ENCODE data around the gene RNF13.
"Not testable (repeated sequence)": the region's sequence is repeated elsewhere in the genome, so short reads cannot be mapped to it uniquely, and the experiment has no call there.

The RNF13 gene

DNA sequence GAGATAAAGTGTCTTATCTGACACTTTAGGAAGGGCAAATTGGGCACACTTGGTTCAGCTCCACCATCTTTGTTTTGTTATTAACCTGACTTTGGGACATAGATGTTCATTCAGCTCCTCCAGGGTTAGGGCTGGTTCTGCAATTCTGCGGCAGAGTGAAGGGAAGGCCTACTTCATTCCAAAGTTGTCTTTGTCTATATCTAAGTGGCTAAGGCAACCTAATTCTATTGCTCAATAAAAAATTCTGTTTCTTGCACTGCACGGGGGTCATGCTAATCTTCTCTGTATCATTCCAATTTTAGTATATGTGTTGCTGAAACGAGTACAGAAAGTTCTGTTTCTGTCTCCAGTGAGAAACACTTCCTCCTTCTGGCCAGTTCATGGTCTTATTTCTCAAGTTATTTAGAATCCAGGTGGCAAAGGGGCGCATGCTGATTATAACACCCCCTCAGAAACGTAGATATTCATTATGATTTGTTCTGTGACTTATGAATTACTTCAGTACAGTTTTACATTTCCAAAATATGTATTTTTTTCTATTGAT lies 104.2 kb downstream of the RNF13 start:
- DNase-seq (ENCODE audit: insufficient read length, low spot score) (no peak), FAIRE-seq (peak; percentile 78)
- TF ChIP-seq POLR2A (IDR thresholded peaks at IDR 0.05; ENCODE audit: low read depth, low read length): no peak

DNA sequence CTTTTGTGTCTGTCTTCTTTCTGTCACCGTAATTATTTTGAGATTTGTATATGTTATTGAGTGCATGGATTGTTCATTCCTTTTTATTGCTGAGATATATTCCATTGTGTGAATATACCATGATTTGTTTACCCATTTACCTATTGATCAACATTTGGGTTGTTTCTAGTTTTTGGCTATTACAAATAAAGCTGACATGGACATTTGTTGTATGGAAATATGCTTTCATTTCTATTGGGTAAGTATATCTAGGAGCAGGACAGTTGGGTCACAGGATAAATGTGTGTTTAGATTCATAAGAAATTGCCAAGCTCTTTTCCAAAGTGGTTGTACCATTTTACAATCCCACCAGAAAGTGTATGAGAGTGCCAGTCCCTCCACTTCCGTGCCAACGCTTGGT lies 106.5 kb downstream of the RNF13 start:
- FAIRE-seq: peak; percentile 50
- no peak for DNase-seq (ENCODE audit: insufficient read length, low spot score)
- TF ChIP-seq POLR2A (IDR thresholded peaks at IDR 0.05; ENCODE audit: low read depth, low read length): no peak

GRCh38 chr3:149920119-149920518 lies 107.1 kb downstream of the RNF13 start:
- TF ChIP-seq POLR2A (IDR thresholded peaks at IDR 0.05; ENCODE audit: low read depth, low read length): no peak
- FAIRE-seq (no peak), DNase-seq (ENCODE audit: insufficient read length, low spot score) (no peak)

- no peak for TF ChIP-seq POLR2A (IDR thresholded peaks at IDR 0.05; ENCODE audit: low read depth, low read length)
- no peak for FAIRE-seq
- DNase-seq (ENCODE audit: insufficient read length, low spot score): no peak
Measured at GRCh38 chr3:149933008-149933407, 120.0 kb downstream of the RNF13 start.

GRCh38 chr3:149933858-149934257 lies 120.8 kb downstream of the RNF13 start:
- TF ChIP-seq POLR2A (IDR thresholded peaks at IDR 0.05; ENCODE audit: low read depth, low read length): no peak
- FAIRE-seq: no peak
- no peak for DNase-seq (ENCODE audit: insufficient read length, low spot score)

DNA sequence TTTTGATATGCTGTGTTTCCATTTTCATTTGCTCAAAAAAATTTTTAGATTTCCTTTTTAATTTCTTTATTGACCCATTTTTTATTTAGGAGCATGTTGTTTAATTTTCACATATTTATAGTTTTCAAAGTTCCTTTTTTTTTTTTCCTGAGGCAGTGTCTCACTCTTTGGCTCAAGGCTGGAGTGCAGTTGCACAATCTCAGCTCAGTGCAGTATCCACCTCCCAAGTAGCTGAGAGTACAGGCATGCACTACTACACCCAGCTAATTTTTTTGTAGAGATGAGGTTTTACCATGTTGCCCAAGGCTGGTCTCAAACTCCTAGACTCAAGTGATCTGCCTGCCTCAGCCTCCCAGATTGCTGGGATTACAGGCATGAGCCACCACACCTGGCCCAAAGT lies 121.5 kb downstream of the RNF13 start:
- DNase-seq (ENCODE audit: insufficient read length, low spot score) (no peak), FAIRE-seq (no peak)
- TF ChIP-seq POLR2A (IDR thresholded peaks at IDR 0.05; ENCODE audit: low read depth, low read length): no peak

DNA sequence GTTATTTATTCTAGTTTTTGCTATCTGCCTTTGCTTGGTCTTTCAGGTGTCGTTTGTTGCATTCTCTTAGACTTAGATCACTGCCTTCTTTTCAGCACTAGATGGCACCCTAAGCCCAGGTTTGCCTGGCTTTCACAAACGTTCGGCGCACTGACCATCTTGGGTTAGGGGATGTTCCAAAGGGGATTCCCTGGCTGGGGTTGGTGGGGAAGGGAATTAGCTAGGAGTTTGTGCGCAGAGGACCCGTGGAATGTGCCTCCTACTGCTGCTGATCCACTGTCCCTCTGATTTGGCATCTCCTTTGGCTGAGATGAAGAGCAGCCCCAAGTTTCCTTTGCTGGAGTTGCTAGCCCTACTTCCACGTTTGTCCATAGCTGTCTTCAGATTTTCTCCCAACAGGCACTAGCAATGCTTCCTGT lies 123.8 kb downstream of the RNF13 start:
- FAIRE-seq (peak; percentile 98), DNase-seq (ENCODE audit: insufficient read length, low spot score) (peak; percentile 25)
- no peak for TF ChIP-seq POLR2A (IDR thresholded peaks at IDR 0.05; ENCODE audit: low read depth, low read length)

GRCh38 chr3:149938392-149939055 lies 125.5 kb downstream of the RNF13 start:
- FAIRE-seq; DNase-seq (ENCODE audit: insufficient read length, low spot score): not testable (repeated sequence)

DNA sequence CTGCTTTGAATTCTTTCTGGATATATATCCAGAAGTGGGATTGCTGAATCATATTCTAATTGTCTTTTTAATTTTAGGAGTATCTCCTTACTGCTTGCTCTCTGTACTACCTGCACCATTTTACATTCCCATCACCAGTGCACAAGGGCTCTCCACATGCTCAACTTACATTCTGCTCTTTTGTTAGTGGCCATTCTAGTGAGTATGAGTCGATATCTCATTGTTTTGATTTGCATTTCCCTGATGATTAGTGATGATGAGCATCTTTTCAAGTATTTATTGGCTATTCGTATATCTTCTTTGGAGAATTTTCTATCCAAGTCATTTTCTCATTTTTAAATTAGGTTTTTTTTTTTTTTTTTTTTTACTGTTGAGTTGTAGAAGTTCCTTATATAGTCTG lies 128.2 kb downstream of the RNF13 start:
- no peak for TF ChIP-seq POLR2A (IDR thresholded peaks at IDR 0.05; ENCODE audit: low read depth, low read length)
- DNase-seq (ENCODE audit: insufficient read length, low spot score) (no peak), FAIRE-seq (no peak)

DNA sequence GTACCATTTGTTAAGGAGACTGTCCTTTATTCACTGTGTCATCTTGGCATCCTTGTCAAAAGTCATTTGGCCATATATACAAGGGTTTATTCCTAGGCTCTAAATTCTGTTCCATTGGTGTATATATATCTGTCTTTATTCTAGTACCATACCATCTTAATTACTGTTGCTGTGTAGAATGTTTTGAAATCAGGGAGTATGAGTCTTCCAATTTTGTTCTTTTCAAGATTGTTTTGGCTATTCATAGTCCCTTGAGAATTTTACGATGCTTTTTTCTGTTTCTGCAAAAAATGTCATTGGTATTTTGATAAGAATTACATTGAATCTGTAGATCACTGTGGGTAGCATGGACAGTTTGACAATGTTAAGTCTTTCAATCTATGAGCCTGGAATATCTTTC lies 128.9 kb downstream of the RNF13 start:
- no peak for TF ChIP-seq POLR2A (IDR thresholded peaks at IDR 0.05; ENCODE audit: low read depth, low read length)
- DNase-seq (ENCODE audit: insufficient read length, low spot score) (no peak), FAIRE-seq (peak; percentile 27)

- no peak for TF ChIP-seq POLR2A (IDR thresholded peaks at IDR 0.05; ENCODE audit: low read depth, low read length)
- FAIRE-seq (peak; percentile 30), DNase-seq (ENCODE audit: insufficient read length, low spot score) (no peak)
Measured at GRCh38 chr3:149942409-149942808, 129.4 kb downstream of the RNF13 start.

DNA sequence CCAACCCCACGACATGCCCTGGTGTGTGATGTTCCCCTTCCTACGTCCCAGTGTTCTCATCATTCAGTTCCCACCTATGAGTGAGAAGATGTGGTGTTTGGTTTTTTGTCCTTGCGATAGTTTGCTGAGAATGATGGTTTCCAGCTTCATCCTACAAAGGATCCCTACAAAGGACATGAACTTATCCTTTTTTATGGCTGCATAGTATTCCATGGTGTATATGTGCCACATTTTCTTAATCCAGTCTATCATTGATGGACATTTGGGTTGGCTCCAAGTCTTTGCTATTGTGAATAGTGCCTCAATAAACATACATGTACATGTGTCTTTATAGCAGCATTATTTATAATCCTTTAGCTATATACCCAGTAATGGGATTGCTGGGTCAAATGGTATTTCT lies 131.0 kb downstream of the RNF13 start:
- not testable (repeated sequence) for FAIRE-seq; DNase-seq (ENCODE audit: insufficient read length, low spot score)

GRCh38 chr3:149947231-149947630 lies 134.2 kb downstream of the RNF13 start:
- no peak for TF ChIP-seq POLR2A (IDR thresholded peaks at IDR 0.05; ENCODE audit: low read depth, low read length)
- no peak for FAIRE-seq
- no peak for DNase-seq (ENCODE audit: insufficient read length, low spot score)

DNA sequence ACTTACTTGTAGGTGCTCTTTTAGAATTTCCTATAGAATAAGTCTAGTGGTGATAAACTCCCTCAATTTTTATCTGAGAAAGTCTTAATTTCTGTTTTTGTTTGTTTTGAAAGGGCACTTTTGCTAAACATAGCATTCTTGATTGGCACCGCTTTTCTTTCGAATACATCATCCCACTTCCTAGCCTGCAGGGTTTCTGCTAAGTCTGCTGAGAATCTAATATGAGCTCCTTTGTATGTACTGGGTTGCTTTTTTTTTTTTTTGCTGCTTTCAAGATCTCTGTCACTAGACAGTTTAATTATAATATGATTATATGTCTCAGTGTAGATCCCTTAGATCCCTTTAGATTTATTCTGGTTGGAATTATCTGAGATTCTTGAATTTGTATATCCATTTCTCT lies 136.2 kb downstream of the RNF13 start:
- DNase-seq (ENCODE audit: insufficient read length, low spot score) (no peak), FAIRE-seq (no peak)
- no peak for TF ChIP-seq POLR2A (IDR thresholded peaks at IDR 0.05; ENCODE audit: low read depth, low read length)

- DNase-seq (ENCODE audit: insufficient read length, low spot score) (no peak), FAIRE-seq (no peak)
- no peak for TF ChIP-seq POLR2A (IDR thresholded peaks at IDR 0.05; ENCODE audit: low read depth, low read length)
Measured at GRCh38 chr3:149954812-149955211, 141.8 kb downstream of the RNF13 start.

Measured in H54 (cell line).